C4-2B (cell line): ENCODE measurements around the gene TPCN1.

Experiments
- ZFX ChIP-seq: fragments of 450-650 bp; IDR thresholded peaks from 2 replicates; pipeline ENCODE4 v1.6.1; 2017
- TF ChIP-seq, protein P1 (sequence below): fragments of 450-650 bp; conservative IDR thresholded peaks from 2 replicates; pipeline ENCODE4 v1.5.1; 2017; ENCODE audit warnings: mild to moderate bottlenecking

- TF ChIP-seq, protein P1, sequence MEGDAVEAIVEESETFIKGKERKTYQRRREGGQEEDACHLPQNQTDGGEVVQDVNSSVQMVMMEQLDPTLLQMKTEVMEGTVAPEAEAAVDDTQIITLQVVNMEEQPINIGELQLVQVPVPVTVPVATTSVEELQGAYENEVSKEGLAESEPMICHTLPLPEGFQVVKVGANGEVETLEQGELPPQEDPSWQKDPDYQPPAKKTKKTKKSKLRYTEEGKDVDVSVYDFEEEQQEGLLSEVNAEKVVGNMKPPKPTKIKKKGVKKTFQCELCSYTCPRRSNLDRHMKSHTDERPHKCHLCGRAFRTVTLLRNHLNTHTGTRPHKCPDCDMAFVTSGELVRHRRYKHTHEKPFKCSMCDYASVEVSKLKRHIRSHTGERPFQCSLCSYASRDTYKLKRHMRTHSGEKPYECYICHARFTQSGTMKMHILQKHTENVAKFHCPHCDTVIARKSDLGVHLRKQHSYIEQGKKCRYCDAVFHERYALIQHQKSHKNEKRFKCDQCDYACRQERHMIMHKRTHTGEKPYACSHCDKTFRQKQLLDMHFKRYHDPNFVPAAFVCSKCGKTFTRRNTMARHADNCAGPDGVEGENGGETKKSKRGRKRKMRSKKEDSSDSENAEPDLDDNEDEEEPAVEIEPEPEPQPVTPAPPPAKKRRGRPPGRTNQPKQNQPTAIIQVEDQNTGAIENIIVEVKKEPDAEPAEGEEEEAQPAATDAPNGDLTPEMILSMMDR = no peak
- TF ChIP-seq ZFX = no peak
Observed at GRCh38 chr12:113227686-113228391, 6.6 kb downstream of the TPCN1 start.
